NB4 (cell line): ENCODE measurements around the gene CCNO.

Source experiments
- CTCF ChIP-seq: IDR thresholded peaks from one replicate; pipeline ENCODE4 v1.5.1; 2012; ENCODE audit warnings: low read depth, low read length
- POLR2A ChIP-seq: IDR thresholded peaks from 2 replicates; pipeline ENCODE4 v1.6.1; 2011; ENCODE audit warnings: mild to moderate bottlenecking; ENCODE audit not compliant: insufficient read length; ENCODE audit errors: extremely low read depth

GRCh38 chr5:55241746-55242145 lies 8.3 kb upstream of the CCNO start:
- TF ChIP-seq CTCF (no peak), POLR2A (no peak)
